ENCODE measurements around the gene CRTC3.

DNA sequence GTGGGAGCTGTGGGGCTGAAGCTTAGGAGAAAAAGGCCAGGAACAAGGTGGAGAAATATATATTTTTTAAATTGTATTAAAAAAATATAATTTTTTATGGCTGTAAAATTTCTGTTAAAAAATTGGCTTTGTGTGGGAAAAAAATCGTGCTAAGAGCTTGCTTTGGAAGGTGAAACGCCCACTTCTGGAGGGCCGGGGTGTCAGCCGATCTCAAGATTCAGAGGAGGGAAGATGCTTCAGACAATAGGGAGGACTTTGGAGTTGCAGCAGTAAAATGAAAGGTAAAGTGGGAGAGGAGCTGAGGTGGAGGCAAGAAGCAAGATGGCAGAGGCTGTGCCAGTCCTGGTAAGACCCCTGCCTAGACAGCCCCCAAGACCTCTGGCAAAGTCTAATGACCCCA, 141.5 kb downstream of the CRTC3 start:
- TF ChIP-seq, protein P1, sequence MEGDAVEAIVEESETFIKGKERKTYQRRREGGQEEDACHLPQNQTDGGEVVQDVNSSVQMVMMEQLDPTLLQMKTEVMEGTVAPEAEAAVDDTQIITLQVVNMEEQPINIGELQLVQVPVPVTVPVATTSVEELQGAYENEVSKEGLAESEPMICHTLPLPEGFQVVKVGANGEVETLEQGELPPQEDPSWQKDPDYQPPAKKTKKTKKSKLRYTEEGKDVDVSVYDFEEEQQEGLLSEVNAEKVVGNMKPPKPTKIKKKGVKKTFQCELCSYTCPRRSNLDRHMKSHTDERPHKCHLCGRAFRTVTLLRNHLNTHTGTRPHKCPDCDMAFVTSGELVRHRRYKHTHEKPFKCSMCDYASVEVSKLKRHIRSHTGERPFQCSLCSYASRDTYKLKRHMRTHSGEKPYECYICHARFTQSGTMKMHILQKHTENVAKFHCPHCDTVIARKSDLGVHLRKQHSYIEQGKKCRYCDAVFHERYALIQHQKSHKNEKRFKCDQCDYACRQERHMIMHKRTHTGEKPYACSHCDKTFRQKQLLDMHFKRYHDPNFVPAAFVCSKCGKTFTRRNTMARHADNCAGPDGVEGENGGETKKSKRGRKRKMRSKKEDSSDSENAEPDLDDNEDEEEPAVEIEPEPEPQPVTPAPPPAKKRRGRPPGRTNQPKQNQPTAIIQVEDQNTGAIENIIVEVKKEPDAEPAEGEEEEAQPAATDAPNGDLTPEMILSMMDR (IDR thresholded peaks at IDR 0.05; ENCODE audit: low read depth, low read length) = no peak
- TF ChIP-seq, protein P2, sequence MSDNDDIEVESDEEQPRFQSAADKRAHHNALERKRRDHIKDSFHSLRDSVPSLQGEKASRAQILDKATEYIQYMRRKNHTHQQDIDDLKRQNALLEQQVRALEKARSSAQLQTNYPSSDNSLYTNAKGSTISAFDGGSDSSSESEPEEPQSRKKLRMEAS (IDR thresholded peaks at IDR 0.05; ENCODE audit: low read depth, low read length) = no peak
- TF ChIP-seq MYC (IDR thresholded peaks at IDR 0.05; ENCODE audit: low read depth, low read length) = no peak
- no peak for TF ChIP-seq POLR2A (IDR thresholded peaks at IDR 0.05; ENCODE audit: extremely low read depth, insufficient read length)

All from NB4 (cell line).